Measurements from ENCODE around the gene NKAIN1. TPM values are rescaled to one million over a fixed set of nuclear protein-coding genes. Genes with fewer than 3 reads are reported as not detected.
"Not testable (repeated sequence)": the region's sequence is repeated elsewhere in the genome, so short reads cannot be mapped to it uniquely, and the experiment has no call there.

Gene NKAIN1
- 2.7 TPM for polyA plus RNA-seq
- long read RNA-seq, donor 1 = 0 reads
- long read RNA-seq, donor 2, partial matches to known transcripts = 0 of 1 reads
- long read RNA-seq, donor 2, other reads (novel, unspliced or antisense) = 0 of 1 reads
- long read RNA-seq, donor 3 = 0 reads
- long read RNA-seq, donor 4 = 0 reads
- long read RNA-seq, donor 5, partial matches to known transcripts = 0 of 1 reads
- long read RNA-seq, donor 5, other reads (novel, unspliced or antisense) = 0 of 1 reads
- long read RNA-seq, donor 6, partial matches to known transcripts = 0 of 1 reads
- long read RNA-seq, donor 6, other reads (novel, unspliced or antisense) = 0 of 1 reads
- long read RNA-seq, donor 7, partial matches to known transcripts = 0 of 3 reads
- long read RNA-seq, donor 7, other reads (novel, unspliced or antisense) = 0 of 3 reads
- long read RNA-seq, donor 8 = 0 reads
- long read RNA-seq, donor 9 = 0 reads
- long read RNA-seq, donor 10 = 0 reads
- long read RNA-seq, donor 11, partial matches to known transcripts = 0 of 2 reads
- long read RNA-seq, donor 11, other reads (novel, unspliced or antisense) = 0 of 2 reads

GRCh38 chr1:31239653-31240241 is at the start of gene NKAIN1:
Gene NKAIN1 (minus strand): TSS chr1:31239887. CDS start chr1:31239547, 340 bp downstream.
- peaks cover 45% of the 10 kb centered on the region for H3K27me3 ChIP-seq (ENCODE audit: control insufficient read depth, insufficient read depth, low read length)
- H3K4me3 ChIP-seq (ENCODE audit: low read length) = peak within 1 kb of the TSS; percentile 17
- no peaks in the 10 kb centered on the region for H3K9me3 ChIP-seq (ENCODE audit: control insufficient read depth, low read depth, low read length)
- peak in 1 of 2 donors; percentile 55 for DNase-seq
- no CpG with 5 or more reads among the region's 57 CpGs for WGBS (ENCODE audit: insufficient coverage, low lambda C conversion rate)
- H3K36me3 ChIP-seq (ENCODE audit: control insufficient read depth, insufficient read depth, low read length) = no peaks in the 10 kb centered on the region
- no peak within 1 kb of the TSS for H3K27ac ChIP-seq (ENCODE audit: low read length)
- H3K4me1 ChIP-seq (ENCODE audit: control insufficient read depth, insufficient read depth, low read length) = peaks cover 2% of the 10 kb centered on the region

GRCh38 chr1:31289021-31289420 is 49.3 kb upstream of the NKAIN1 start:
- H3K4me1 ChIP-seq (ENCODE audit: control insufficient read depth, insufficient read depth, low read length) = no peaks in the 10 kb centered on the region
- H3K27ac ChIP-seq (ENCODE audit: low read length) = no peak overlapping the region
- no peak for DNase-seq
- no peaks in the 10 kb centered on the region for H3K27me3 ChIP-seq (ENCODE audit: control insufficient read depth, insufficient read depth, low read length)
- H3K9me3 ChIP-seq (ENCODE audit: control insufficient read depth, low read depth, low read length) = no peaks in the 10 kb centered on the region
- peaks cover 54% of the 10 kb centered on the region for H3K36me3 ChIP-seq (ENCODE audit: control insufficient read depth, insufficient read depth, low read length)
- H3K4me3 ChIP-seq (ENCODE audit: low read length) = no peak overlapping the region
- WGBS (ENCODE audit: insufficient coverage, low lambda C conversion rate) = 100% methylated on average over 1 of the region's 4 CpGs

- 100% methylated on average over 2 of the region's 4 CpGs for WGBS (ENCODE audit: insufficient coverage, low lambda C conversion rate)
- not testable (repeated sequence) for H3K27ac ChIP-seq (ENCODE audit: low read length); H3K9me3 ChIP-seq (ENCODE audit: control insufficient read depth, low read depth, low read length); H3K27me3 ChIP-seq (ENCODE audit: control insufficient read depth, insufficient read depth, low read length); H3K4me3 ChIP-seq (ENCODE audit: low read length); DNase-seq; H3K4me1 ChIP-seq (ENCODE audit: control insufficient read depth, insufficient read depth, low read length)
- peaks cover 56% of the 10 kb centered on the region for H3K36me3 ChIP-seq (ENCODE audit: control insufficient read depth, insufficient read depth, low read length)
These were observed 48.1 kb upstream of the NKAIN1 start for GRCh38 chr1:31287791-31288190.

- H3K36me3 ChIP-seq (ENCODE audit: control insufficient read depth, insufficient read depth, low read length) = peaks cover 51% of the 10 kb centered on the region
- not testable (repeated sequence) for H3K27me3 ChIP-seq (ENCODE audit: control insufficient read depth, insufficient read depth, low read length); H3K9me3 ChIP-seq (ENCODE audit: control insufficient read depth, low read depth, low read length); DNase-seq; H3K4me3 ChIP-seq (ENCODE audit: low read length); H3K4me1 ChIP-seq (ENCODE audit: control insufficient read depth, insufficient read depth, low read length); H3K27ac ChIP-seq (ENCODE audit: low read length)
- 83% methylated on average over 1 of the region's 9 CpGs for WGBS (ENCODE audit: insufficient coverage, low lambda C conversion rate)
These were observed 42.7 kb upstream of the NKAIN1 start for GRCh38 chr1:31282426-31282825.

GRCh38 chr1:31273619-31274018 is 33.9 kb upstream of the NKAIN1 start:
- DNase-seq = no peak
- H3K27ac ChIP-seq (ENCODE audit: low read length) = no peak overlapping the region
- H3K4me1 ChIP-seq (ENCODE audit: control insufficient read depth, insufficient read depth, low read length) = no peaks in the 10 kb centered on the region
- no peak overlapping the region for H3K4me3 ChIP-seq (ENCODE audit: low read length)
- H3K36me3 ChIP-seq (ENCODE audit: control insufficient read depth, insufficient read depth, low read length) = peaks cover 63% of the 10 kb centered on the region
- no peaks in the 10 kb centered on the region for H3K27me3 ChIP-seq (ENCODE audit: control insufficient read depth, insufficient read depth, low read length)
- no CpG with 5 or more reads among the region's 2 CpGs for WGBS (ENCODE audit: insufficient coverage, low lambda C conversion rate)
- H3K9me3 ChIP-seq (ENCODE audit: control insufficient read depth, low read depth, low read length) = no peaks in the 10 kb centered on the region

GRCh38 chr1:31272369-31272768 is 32.7 kb upstream of the NKAIN1 start:
- no peaks in the 10 kb centered on the region for H3K9me3 ChIP-seq (ENCODE audit: control insufficient read depth, low read depth, low read length)
- no peak overlapping the region for H3K4me3 ChIP-seq (ENCODE audit: low read length)
- WGBS (ENCODE audit: insufficient coverage, low lambda C conversion rate) = 71% methylated on average over 1 of the region's 3 CpGs
- DNase-seq = no peak
- no peak overlapping the region for H3K27ac ChIP-seq (ENCODE audit: low read length)
- H3K27me3 ChIP-seq (ENCODE audit: control insufficient read depth, insufficient read depth, low read length) = no peaks in the 10 kb centered on the region
- peaks cover 60% of the 10 kb centered on the region for H3K36me3 ChIP-seq (ENCODE audit: control insufficient read depth, insufficient read depth, low read length)
- no peaks in the 10 kb centered on the region for H3K4me1 ChIP-seq (ENCODE audit: control insufficient read depth, insufficient read depth, low read length)

GRCh38 chr1:31266547-31266946 is 26.9 kb upstream of the NKAIN1 start:
- Histone ChIP-seq H3K4me1 (ENCODE audit: control insufficient read depth, insufficient read depth, low read length) (no peaks in the 10 kb centered on the region), H3K9me3 (ENCODE audit: control insufficient read depth, low read depth, low read length) (no peaks in the 10 kb centered on the region), H3K27me3 (ENCODE audit: control insufficient read depth, insufficient read depth, low read length) (no peaks in the 10 kb centered on the region), H3K27ac (ENCODE audit: low read length) (no peak overlapping the region), H3K4me3 (ENCODE audit: low read length) (no peak overlapping the region), H3K36me3 (ENCODE audit: control insufficient read depth, insufficient read depth, low read length) (peaks cover 67% of the 10 kb centered on the region)
- no CpG with 5 or more reads among the region's 2 CpGs for WGBS (ENCODE audit: insufficient coverage, low lambda C conversion rate)
- no peak for DNase-seq

- Histone ChIP-seq H3K27me3 (ENCODE audit: control insufficient read depth, insufficient read depth, low read length) (no peaks in the 10 kb centered on the region), H3K9me3 (ENCODE audit: control insufficient read depth, low read depth, low read length) (no peaks in the 10 kb centered on the region), H3K4me3 (ENCODE audit: low read length) (no peak overlapping the region), H3K27ac (ENCODE audit: low read length) (no peak overlapping the region), H3K36me3 (ENCODE audit: control insufficient read depth, insufficient read depth, low read length) (peaks cover 67% of the 10 kb centered on the region), H3K4me1 (ENCODE audit: control insufficient read depth, insufficient read depth, low read length) (no peaks in the 10 kb centered on the region)
- no peak for DNase-seq
- 60% methylated on average over 1 of the region's 1 CpG for WGBS (ENCODE audit: insufficient coverage, low lambda C conversion rate)
These were observed 25.2 kb upstream of the NKAIN1 start for GRCh38 chr1:31264790-31265386.

GRCh38 chr1:31263408-31263807 is 23.7 kb upstream of the NKAIN1 start:
- H3K4me3 ChIP-seq (ENCODE audit: low read length) = no peak overlapping the region
- H3K27me3 ChIP-seq (ENCODE audit: control insufficient read depth, insufficient read depth, low read length) = no peaks in the 10 kb centered on the region
- H3K36me3 ChIP-seq (ENCODE audit: control insufficient read depth, insufficient read depth, low read length) = peaks cover 67% of the 10 kb centered on the region
- no peak overlapping the region for H3K27ac ChIP-seq (ENCODE audit: low read length)
- no peaks in the 10 kb centered on the region for H3K9me3 ChIP-seq (ENCODE audit: control insufficient read depth, low read depth, low read length)
- DNase-seq = peak in 1 of 2 donors; percentile 8
- no peaks in the 10 kb centered on the region for H3K4me1 ChIP-seq (ENCODE audit: control insufficient read depth, insufficient read depth, low read length)
- WGBS (ENCODE audit: insufficient coverage, low lambda C conversion rate) = no CpG with 5 or more reads among the region's 3 CpGs

- H3K36me3 ChIP-seq (ENCODE audit: control insufficient read depth, insufficient read depth, low read length) = peaks cover 68% of the 10 kb centered on the region
- not testable (repeated sequence) for H3K27me3 ChIP-seq (ENCODE audit: control insufficient read depth, insufficient read depth, low read length); H3K9me3 ChIP-seq (ENCODE audit: control insufficient read depth, low read depth, low read length); H3K27ac ChIP-seq (ENCODE audit: low read length); H3K4me1 ChIP-seq (ENCODE audit: control insufficient read depth, insufficient read depth, low read length); DNase-seq; H3K4me3 ChIP-seq (ENCODE audit: low read length)
- WGBS (ENCODE audit: insufficient coverage, low lambda C conversion rate) = 97% methylated on average over 3 of the region's 5 CpGs
These were observed 22.7 kb upstream of the NKAIN1 start for GRCh38 chr1:31262393-31262792.
